Superior temporal gyrus (tissue), 1 donor: ENCODE measurements around the gene TMEM91.
A peak's percentile ranks its signal among the peaks of the same experiment; 100 is the strongest.
"Not testable (repeated sequence)": the region's sequence is repeated elsewhere in the genome, so short reads cannot be mapped to it uniquely, and the experiment has no call there.

ENCODE experiments used
- DNase-seq: peaks from one replicate; pipeline ENCODE4 v3.0.0-alpha.2; 2016; ENCODE audit errors: extremely low spot score

Gene TMEM91

GRCh38 chr19:41376241-41376997, at the start of gene TMEM91:
Gene TMEM91 (plus strand): TSS chr19:41376533. CDS start chr19:41378310, 1,777 bp downstream.
- no peak for DNase-seq

- DNase-seq: peak; percentile 23
Observed at GRCh38 chr19:41327076-41327575, 49.2 kb upstream of the TMEM91 start.

GRCh38 chr19:41327576-41328156, 48.7 kb upstream of the TMEM91 start:
- DNase-seq: no peak

- DNase-seq: no peak
Observed at GRCh38 chr19:41328157-41328841, 48.0 kb upstream of the TMEM91 start.

GRCh38 chr19:41328842-41329225, 47.5 kb upstream of the TMEM91 start:
- no peak for DNase-seq

GRCh38 chr19:41330481-41330880, 45.9 kb upstream of the TMEM91 start:
- DNase-seq: no peak

- DNase-seq: no peak
Observed at GRCh38 chr19:41330946-41331678, 45.2 kb upstream of the TMEM91 start.

- no peak for DNase-seq
Observed at GRCh38 chr19:41332000-41332399, 44.3 kb upstream of the TMEM91 start.

- DNase-seq: no peak
Observed at GRCh38 chr19:41332468-41332867, 43.9 kb upstream of the TMEM91 start.

- DNase-seq: no peak
Observed at GRCh38 chr19:41334793-41335192, 41.5 kb upstream of the TMEM91 start.

- DNase-seq: no peak
Observed at GRCh38 chr19:41335467-41335866, 40.9 kb upstream of the TMEM91 start.

- no peak for DNase-seq
Observed at GRCh38 chr19:41339936-41340335, 36.4 kb upstream of the TMEM91 start.

GRCh38 chr19:41341669-41342490, 34.5 kb upstream of the TMEM91 start:
- DNase-seq: no peak

- no peak for DNase-seq
Observed at GRCh38 chr19:41344162-41344561, 32.2 kb upstream of the TMEM91 start.

- not testable (repeated sequence) for DNase-seq
Observed at GRCh38 chr19:41346916-41347315, 29.4 kb upstream of the TMEM91 start.

- no peak for DNase-seq
Observed at GRCh38 chr19:41350735-41351338, 25.5 kb upstream of the TMEM91 start.

- DNase-seq: no peak
Observed at GRCh38 chr19:41351339-41352245, 24.7 kb upstream of the TMEM91 start.

- DNase-seq: no peak
Observed at GRCh38 chr19:41352279-41352608, 24.1 kb upstream of the TMEM91 start.

GRCh38 chr19:41352609-41353465, 23.5 kb upstream of the TMEM91 start:
- DNase-seq: no peak
